H9 (cell line): Measurements from ENCODE around the gene THEM4. TPM values are rescaled to one million over a fixed set of nuclear protein-coding genes. Genes with fewer than 3 reads are reported as not detected.

Experiments used
- DNase-seq: peaks from one replicate; pipeline ENCODE4 v3.0.0-alpha.2; 2017
- H2AFZ ChIP-seq: one replicate; pipeline ENCODE4 v1.6.1; 2013; ENCODE audit warnings: mild to moderate bottlenecking, low read length, control low read depth, moderate library complexity
- H2AK5ac ChIP-seq: 2 replicates; pipeline ENCODE4 v1.6.1; 2013; ENCODE audit warnings: low read length, control low read depth, mixed read lengths; ENCODE audit not compliant: insufficient read length
- H2BK120ac ChIP-seq: one replicate; pipeline ENCODE4 v1.6.1; 2013; ENCODE audit warnings: low read depth, mild to moderate bottlenecking, low read length, control low read depth, inconsistent platforms; ENCODE audit not compliant: poor library complexity, severe bottlenecking
- H2BK12ac ChIP-seq: 2 replicates; pipeline ENCODE4 v1.6.1; 2013; ENCODE audit warnings: low read length, control low read depth, mixed read lengths, low read depth; ENCODE audit not compliant: insufficient read length
- H2BK15ac ChIP-seq: 2 replicates; pipeline ENCODE4 v1.6.1; 2013; ENCODE audit warnings: low read depth, low read length, control low read depth
- H2BK20ac ChIP-seq: one replicate; pipeline ENCODE4 v1.6.1; 2013; ENCODE audit warnings: low read depth, mild to moderate bottlenecking, low read length, control low read depth, inconsistent platforms; ENCODE audit not compliant: poor library complexity, severe bottlenecking
- H2BK5ac ChIP-seq: 2 replicates; pipeline ENCODE4 v1.6.1; 2013; ENCODE audit warnings: low read length, control low read depth, mixed read lengths; ENCODE audit not compliant: insufficient read length
- H3K14ac ChIP-seq: 2 replicates; pipeline ENCODE4 v1.6.1; 2013; ENCODE audit warnings: low read length, control low read depth; ENCODE audit not compliant: insufficient read depth
- H3K18ac ChIP-seq: 2 replicates; pipeline ENCODE4 v1.6.1; 2013; ENCODE audit warnings: low read depth, mild to moderate bottlenecking, mixed read lengths, low read length, control low read depth; ENCODE audit not compliant: insufficient read length
- H3K23ac ChIP-seq: 2 replicates; pipeline ENCODE4 v1.6.1; 2013; ENCODE audit warnings: low read length, control low read depth, mixed read lengths, low read depth; ENCODE audit not compliant: insufficient read length
- H3K23me2 ChIP-seq: 2 replicates; pipeline ENCODE4 v1.6.1; 2013; ENCODE audit warnings: low read depth, mild to moderate bottlenecking, mixed read lengths, low read length, control low read depth; ENCODE audit not compliant: insufficient read length, poor library complexity, severe bottlenecking
- H3K27ac ChIP-seq: 2 replicates; pipeline ENCODE4 v1.5.1; 2013; ENCODE audit warnings: low read length, control low read depth, mixed read lengths, low read depth; ENCODE audit not compliant: insufficient read length
- H3K27me3 ChIP-seq: 2 replicates; pipeline ENCODE4 v1.6.1; 2013; ENCODE audit warnings: low read length, control low read depth, inconsistent platforms; ENCODE audit not compliant: insufficient read depth
- H3K4ac ChIP-seq: 2 replicates; pipeline ENCODE4 v1.6.1; 2013; ENCODE audit warnings: low read depth, mild to moderate bottlenecking, control low read depth, inconsistent platforms, low read length, moderate library complexity
- H3K4me1 ChIP-seq: 2 replicates; pipeline ENCODE4 v1.6.1; 2013; ENCODE audit warnings: low read length, control low read depth, inconsistent platforms; ENCODE audit not compliant: insufficient read depth
- H3K4me2 ChIP-seq: 2 replicates; pipeline ENCODE4 v1.6.1; 2013; ENCODE audit warnings: low read length, control low read depth, mixed read lengths; ENCODE audit not compliant: insufficient read length, insufficient read depth
- H3K56ac ChIP-seq: 2 replicates; pipeline ENCODE4 v1.6.1; 2013; ENCODE audit warnings: low read depth, mild to moderate bottlenecking, mixed read lengths, low read length, control low read depth; ENCODE audit not compliant: insufficient read length
- H3K79me1 ChIP-seq: 2 replicates; pipeline ENCODE4 v1.6.1; 2013; ENCODE audit warnings: low read depth, mild to moderate bottlenecking, moderate library complexity, low read length, control low read depth, inconsistent platforms; ENCODE audit not compliant: insufficient read depth, poor library complexity, severe bottlenecking
- H3K79me2 ChIP-seq: 2 replicates; pipeline ENCODE4 v1.6.1; 2013; ENCODE audit warnings: low read length, control low read depth, inconsistent platforms; ENCODE audit not compliant: insufficient read depth
- H3K9ac ChIP-seq: 2 replicates; pipeline ENCODE4 v1.6.1; 2013; ENCODE audit warnings: low read length, control low read depth, mixed read lengths; ENCODE audit not compliant: insufficient read length; ENCODE audit errors: extremely low read depth
- H3K9me3 ChIP-seq: one replicate; pipeline ENCODE4 v1.6.1; 2013; ENCODE audit warnings: low read depth, low read length, inconsistent platforms; ENCODE audit not compliant: control insufficient read depth
- H3T11ph ChIP-seq: one replicate; pipeline ENCODE4 v1.6.1; 2013; ENCODE audit warnings: mild to moderate bottlenecking, low read length, control low read depth, inconsistent platforms
- H4K20me1 ChIP-seq: one replicate; pipeline ENCODE4 v1.6.1; 2013; ENCODE audit not compliant: control insufficient read depth, insufficient read length, insufficient read depth
- H4K5ac ChIP-seq: 2 replicates; pipeline ENCODE4 v1.6.1; 2013; ENCODE audit warnings: low read depth, mild to moderate bottlenecking, mixed read lengths, low read length, control low read depth; ENCODE audit not compliant: insufficient read length
- H4K8ac ChIP-seq: replicated peaks from 2 replicates; pipeline ENCODE4 v1.6.1; 2013; ENCODE audit warnings: low read length, control low read depth, mixed read lengths, low read depth; ENCODE audit not compliant: insufficient read length
- H4K91ac ChIP-seq: 2 replicates; pipeline ENCODE4 v1.6.1; 2013; ENCODE audit warnings: low read depth, mild to moderate bottlenecking, moderate library complexity, mixed read lengths, low read length, control low read depth; ENCODE audit not compliant: insufficient read length
- H3K27ac Mint-ChIP-seq, 3 experiments: 2 replicates in 2 of 3; 3 replicates in 1 of 3; pipeline ENCODE4 v1.8.0; 2020 to 2021; ENCODE audit warnings: mixed read lengths in 3 of 3, mild to moderate bottlenecking in 1 of 3, moderate library complexity in 1 of 3
- H3K27me3 Mint-ChIP-seq: 2 replicates; pipeline ENCODE4 v1.8.0; 2021; ENCODE audit warnings: low read depth, mild to moderate bottlenecking, moderate library complexity, mixed read lengths
- H3K36me3 Mint-ChIP-seq, 3 experiments: 2 replicates in 2 of 3; 3 replicates in 1 of 3; pipeline ENCODE4 v1.8.0; 2020 to 2021; ENCODE audit warnings: low read depth in 3 of 3, mixed read lengths in 3 of 3; ENCODE audit not compliant: insufficient read depth in 1 of 3
- H3K4me1 Mint-ChIP-seq, 2 experiments: 2 replicates each; pipeline ENCODE4 v1.8.0; 2020; ENCODE audit warnings: mixed read lengths in 2 of 2
- H3K4me3 Mint-ChIP-seq, 2 experiments: 2 replicates in 1 of 2; 3 replicates in 1 of 2; pipeline ENCODE4 v1.8.0; 2020 to 2021; ENCODE audit warnings: mild to moderate bottlenecking in 2 of 2, mixed read lengths in 2 of 2, moderate library complexity in 1 of 2
- H3K9me3 Mint-ChIP-seq, 2 experiments: 2 replicates in 1 of 2; 3 replicates in 1 of 2; pipeline ENCODE4 v1.8.0; 2020; ENCODE audit warnings: mild to moderate bottlenecking in 2 of 2, mixed read lengths in 2 of 2, moderate library complexity in 1 of 2
- CTCF ChIP-seq: fragments of 200-600 bp; sonication (generic); conservative IDR thresholded peaks from 3 replicates; pipeline ENCODE4 v1.8.0; 2021; ENCODE audit warnings: antibody characterized with exemption, mild to moderate bottlenecking
- WGBS: extraction: QIAGEN DNeasy Blood & Tissue Kit; methylation state at CpG from one replicate; pipeline ENCODE4 v1.1.7; 2013; ENCODE audit warnings: missing lambda C conversion rate, low lambda C conversion rate, mixed read lengths; ENCODE audit not compliant: insufficient read length; ENCODE audit errors: extremely low coverage; 5-methylcytosine and 5-hydroxymethylcytosine counted together
- total RNA-seq: library from RNA; stranded (reverse); gene quantifications from 2 replicates; pipeline ENCODE4 v1.2.1, GENCODE V29; 2021

The THEM4 gene
- total RNA-seq, 1 experiment from 2014 or later = 10.5 TPM

- Histone ChIP-seq H3K18ac (no peak overlapping the region), H2BK20ac (no peak overlapping the region), H4K5ac (no peak overlapping the region), H3K23ac (no peak overlapping the region), H3K4me1 (peaks cover 14% of the 10 kb centered on the region; the same call in 1 of the 2 replicates), H3K79me1 (no peaks in the 10 kb centered on the region), H2AFZ (no peak overlapping the region), H3K14ac (no peak overlapping the region), H4K8ac (no peak overlapping the region), H3K9ac (no peak overlapping the region), H4K20me1 (no peaks in the 10 kb centered on the region), H3K56ac (no peak overlapping the region), H2BK12ac (no peak overlapping the region), H3K23me2 (no peaks in the 10 kb centered on the region), H3K27me3 (no peaks in the 10 kb centered on the region), H3K4me2 (no peak overlapping the region), H2BK5ac (no peak overlapping the region), H2AK5ac (no peak overlapping the region), H3K9me3 (no peaks in the 10 kb centered on the region), H3T11ph (no peak overlapping the region), H3K4ac (no peak overlapping the region), H2BK120ac (no peak overlapping the region), H4K91ac (no peak overlapping the region), H3K27ac (no peak overlapping the region), H2BK15ac (no peak overlapping the region), H3K79me2 (no peaks in the 10 kb centered on the region)
- Mint-ChIP-seq H3K9me3 (no peaks in the 10 kb centered on the region), H3K36me3 (no peaks in the 10 kb centered on the region), H3K27ac (no peak overlapping the region), H3K4me1 (peaks cover 41 to 45% of the 10 kb centered on the region in 2 experiments), H3K4me3 (no peak overlapping the region), H3K27me3 (peaks cover 2% of the 10 kb centered on the region)
- DNase-seq = no peak
- WGBS = no CpG with 5 or more reads among the region's 9 CpGs
- TF ChIP-seq CTCF = no peak
Observed at GRCh38 chr1:151825204-151825603, 84.1 kb downstream of the THEM4 start.

Other genes with a start within 250 kb of the THEM4 start
- gene CELF3, start 192.7 kb downstream of the THEM4 start, total RNA-seq = 0.90 and 1.0 TPM in 2 replicates
- 1.4 TPM in 1 of 2 replicates, not detected in the other for gene RIIAD1, start 188.0 kb downstream of the THEM4 start, total RNA-seq
- gene MRPL9, start 146.0 kb downstream of the THEM4 start, total RNA-seq = 100 and 102 TPM in 2 replicates
- 24.0 and 24.1 TPM in 2 replicates for gene TDRKH, start 119.0 kb downstream of the THEM4 start, total RNA-seq
- not detected in 2 replicates for gene LINGO4, start 104.1 kb downstream of the THEM4 start, total RNA-seq
- gene RORC, start 77.7 kb downstream of the THEM4 start, total RNA-seq = 0.46 and 0.52 TPM in 2 replicates
- 0.79 and 0.86 TPM in 2 replicates for gene C2CD4D, start 69.7 kb downstream of the THEM4 start, total RNA-seq
- gene THEM5, start 55.8 kb downstream of the THEM4 start, total RNA-seq = not detected in 2 replicates
- gene S100A10, start 84.3 kb upstream of the THEM4 start, total RNA-seq = 160 and 162 TPM in 2 replicates
- 302 and 303 TPM in 2 replicates for gene S100A11, start 127.5 kb upstream of the THEM4 start, total RNA-seq
- not detected in 2 replicates for gene TCHHL1, start 179.6 kb upstream of the THEM4 start, total RNA-seq
- gene TCHH, start 205.9 kb upstream of the THEM4 start, total RNA-seq = not detected in 2 replicates
- not detected in 2 replicates for gene RPTN, start 249.7 kb upstream of the THEM4 start, total RNA-seq